PC-9 (cell line): ENCODE data around the gene SLIT1.

Experiments used
- EZH2 ChIP-seq: fragments of 200-600 bp; sonication (generic); IDR thresholded peaks from 2 replicates; pipeline ENCODE4 v1.8.0; 2017; ENCODE audit warnings: antibody characterized with exemption, low read depth
- TF ChIP-seq, protein P1 (sequence below): fragments of 200-600 bp; sonication (generic); conservative IDR thresholded peaks from 2 replicates; pipeline ENCODE4 v1.6.1; 2017; ENCODE audit warnings: mixed run types, antibody characterized with exemption, mild to moderate bottlenecking, moderate library complexity

DNA sequence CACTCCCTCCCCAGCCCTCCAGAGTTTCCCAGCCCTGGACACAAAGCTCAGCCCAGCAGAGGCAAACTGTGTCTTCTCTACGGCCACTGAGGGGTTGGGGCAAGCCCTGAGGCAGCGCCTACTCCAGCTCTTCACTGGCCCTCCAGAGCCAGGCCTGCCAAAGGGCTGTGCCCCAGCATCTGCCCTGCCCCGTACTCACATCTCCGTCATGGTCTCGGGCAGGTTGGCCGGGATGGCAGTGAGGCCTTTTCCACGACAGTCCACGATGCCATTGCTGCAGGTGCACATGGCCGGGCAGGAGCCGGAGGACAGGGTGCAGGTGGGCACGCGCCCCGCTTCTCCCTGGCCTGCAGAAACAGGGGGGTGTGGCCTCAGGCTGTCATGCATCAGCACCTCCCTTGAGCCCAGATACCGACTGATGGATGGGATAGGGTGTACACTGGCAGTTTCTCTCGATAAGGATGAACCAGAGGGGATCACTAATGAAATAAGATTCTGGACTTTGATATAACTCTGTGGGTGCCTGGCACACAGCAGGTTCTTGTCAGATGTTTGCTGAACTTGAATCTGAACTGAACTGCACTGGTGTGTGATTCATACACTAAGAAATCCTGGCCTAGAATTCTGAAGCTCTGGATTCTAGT is 125.2 kb downstream of the SLIT1 start:
- TF ChIP-seq, protein P1, sequence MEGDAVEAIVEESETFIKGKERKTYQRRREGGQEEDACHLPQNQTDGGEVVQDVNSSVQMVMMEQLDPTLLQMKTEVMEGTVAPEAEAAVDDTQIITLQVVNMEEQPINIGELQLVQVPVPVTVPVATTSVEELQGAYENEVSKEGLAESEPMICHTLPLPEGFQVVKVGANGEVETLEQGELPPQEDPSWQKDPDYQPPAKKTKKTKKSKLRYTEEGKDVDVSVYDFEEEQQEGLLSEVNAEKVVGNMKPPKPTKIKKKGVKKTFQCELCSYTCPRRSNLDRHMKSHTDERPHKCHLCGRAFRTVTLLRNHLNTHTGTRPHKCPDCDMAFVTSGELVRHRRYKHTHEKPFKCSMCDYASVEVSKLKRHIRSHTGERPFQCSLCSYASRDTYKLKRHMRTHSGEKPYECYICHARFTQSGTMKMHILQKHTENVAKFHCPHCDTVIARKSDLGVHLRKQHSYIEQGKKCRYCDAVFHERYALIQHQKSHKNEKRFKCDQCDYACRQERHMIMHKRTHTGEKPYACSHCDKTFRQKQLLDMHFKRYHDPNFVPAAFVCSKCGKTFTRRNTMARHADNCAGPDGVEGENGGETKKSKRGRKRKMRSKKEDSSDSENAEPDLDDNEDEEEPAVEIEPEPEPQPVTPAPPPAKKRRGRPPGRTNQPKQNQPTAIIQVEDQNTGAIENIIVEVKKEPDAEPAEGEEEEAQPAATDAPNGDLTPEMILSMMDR = no peak
- TF ChIP-seq EZH2 = no peak
